Measurements from ENCODE around the gene CHN2.
A peak's percentile ranks its signal among the peaks of the same experiment; 100 is the strongest.

The CHN2 gene

DNA sequence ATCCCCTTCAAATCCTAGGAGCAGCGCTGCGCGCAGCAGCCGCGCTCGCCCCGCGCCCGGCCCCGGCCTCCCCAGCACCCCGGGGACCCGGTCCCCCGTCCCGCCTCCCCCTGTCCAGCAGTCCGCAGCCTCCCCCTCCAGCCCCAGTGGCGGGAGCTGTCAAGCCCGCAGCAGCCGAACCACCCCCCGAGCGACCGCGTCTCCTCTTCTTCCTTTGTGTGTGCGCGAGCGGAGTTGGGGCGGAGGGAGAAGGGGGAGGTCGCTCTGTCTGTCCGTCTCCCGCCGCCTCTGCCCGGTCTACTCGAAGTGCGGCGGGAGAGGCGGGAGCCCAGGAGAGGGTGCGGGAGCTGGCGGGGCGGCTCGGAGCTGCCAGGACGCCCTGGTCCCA lies 375 bp upstream of the CHN2 start:
- under 1% methylated on average over 19 of the region's 40 CpGs for WGBS (ENCODE audit: insufficient coverage)
- Histone ChIP-seq H3K9me3 (ENCODE audit: control extremely low read depth in 1 of 5, control insufficient read depth in 4 of 5, insufficient read depth in 2 of 5, low read depth in 1 of 5, low read length in 4 of 5) (no peaks in the 10 kb centered on the region), H3K27me3 (replicated peaks in 2 of 5; ENCODE audit: control insufficient read depth in 4 of 5, insufficient read depth in 5 of 5, low read length in 4 of 5) (peaks cover 0 to 4% (median 0%) of the 10 kb centered on the region in 5 experiments), H3K4me3 (ENCODE audit: control insufficient read depth in 1 of 7, extremely low read depth in 1 of 7, insufficient read depth in 4 of 7, low read depth in 2 of 7, low read length in 6 of 7) (peak overlapping the region; percentile 66 to 91 (median 83)), H3K27ac (ENCODE audit: insufficient read depth in 1 of 2, low read depth in 1 of 2, low read length in 2 of 2, poor library complexity in 1 of 2, severe bottlenecking in 2 of 2) (no peak overlapping the region), H3K36me3 (ENCODE audit: control insufficient read depth in 4 of 4, insufficient read depth in 4 of 4, low read length in 3 of 4) (no peaks in the 10 kb centered on the region), H3K4me1 (ENCODE audit: control extremely low read depth in 1 of 4, control insufficient read depth in 4 of 4, insufficient read depth in 4 of 4, low read length in 3 of 4) (peaks cover 21 to 46% (median 36%) of the 10 kb centered on the region in 4 experiments)
- CTCF ChIA-PET = interaction anchor here (1.0 kb wide), 1 partner anchor 32 kb away, joined by 3 read pairs; no protein-coding TSS in a partner anchor
- DNase-seq = peak in 2 of 3 donors; percentile 47 to 63
- POLR2A ChIA-PET = no interaction called here

GRCh38 chr7:29196191-29196590 lies 1.6 kb downstream of the CHN2 start:
- WGBS (ENCODE audit: insufficient coverage) = no CpG with 5 or more reads among the region's 4 CpGs
- CTCF ChIA-PET = interaction anchor here (0.7 to 2.4 kb wide), 4 partner anchors 42 to 284 kb away, joined by 3 to 7 read pairs (median 4); no protein-coding TSS in a partner anchor

GRCh38 chr7:29196971-29197595 lies 2.5 kb downstream of the CHN2 start:
- no peak overlapping the region for H3K27ac ChIP-seq (ENCODE audit: insufficient read depth in 1 of 2, low read depth in 1 of 2, low read length in 2 of 2, poor library complexity in 1 of 2, severe bottlenecking in 2 of 2)
- POLR2A ChIA-PET = interaction anchor here (2.1 kb wide), 1 partner anchor 8 kb away, joined by 5 read pairs; no protein-coding TSS in a partner anchor
- H3K4me1 ChIP-seq (ENCODE audit: control extremely low read depth in 1 of 4, control insufficient read depth in 4 of 4, insufficient read depth in 4 of 4, low read length in 3 of 4) = peaks cover 21 to 41% (median 34%) of the 10 kb centered on the region in 4 experiments
- CTCF ChIA-PET = interaction anchor here (0.7 to 2.4 kb wide), 4 partner anchors 41 to 285 kb away, joined by 3 to 7 read pairs (median 4); no protein-coding TSS in a partner anchor
- peaks cover 0 to 4% (median 0%) of the 10 kb centered on the region in 5 experiments for H3K27me3 ChIP-seq (replicated peaks in 2 of 5; ENCODE audit: control insufficient read depth in 4 of 5, insufficient read depth in 5 of 5, low read length in 4 of 5)
- 100% methylated on average over 2 of the region's 3 CpGs for WGBS (ENCODE audit: insufficient coverage)
- H3K9me3 ChIP-seq (ENCODE audit: control extremely low read depth in 1 of 5, control insufficient read depth in 4 of 5, insufficient read depth in 2 of 5, low read depth in 1 of 5, low read length in 4 of 5) = no peaks in the 10 kb centered on the region
- peak in 1 of 3 donors; percentile 43 for DNase-seq
- H3K36me3 ChIP-seq (ENCODE audit: control insufficient read depth in 4 of 4, insufficient read depth in 4 of 4, low read length in 3 of 4) = no peaks in the 10 kb centered on the region
- H3K4me3 ChIP-seq (ENCODE audit: control insufficient read depth in 1 of 7, extremely low read depth in 1 of 7, insufficient read depth in 4 of 7, low read depth in 2 of 7, low read length in 6 of 7) = peak overlapping the region in 3 of 7 experiments; percentile 52 to 91 (median 87)

More at GRCh38 chr7:29196191-29196590, 1.6 kb downstream of the CHN2 start:
- POLR2A ChIA-PET = interaction anchor here (1.2 to 2.1 kb wide), 2 partner anchors 9 to 147 kb away, joined by 3 to 5 read pairs; no protein-coding TSS in a partner anchor
- Histone ChIP-seq H3K27ac (ENCODE audit: insufficient read depth in 1 of 2, low read depth in 1 of 2, low read length in 2 of 2, poor library complexity in 1 of 2, severe bottlenecking in 2 of 2) (no peak overlapping the region), H3K4me3 (ENCODE audit: control insufficient read depth in 1 of 7, extremely low read depth in 1 of 7, insufficient read depth in 4 of 7, low read depth in 2 of 7, low read length in 6 of 7) (peak overlapping the region in 6 of 7 experiments; percentile 52 to 91 (median 81)), H3K4me1 (ENCODE audit: control extremely low read depth in 1 of 4, control insufficient read depth in 4 of 4, insufficient read depth in 4 of 4, low read length in 3 of 4) (peaks cover 21 to 41% (median 34%) of the 10 kb centered on the region in 4 experiments), H3K9me3 (ENCODE audit: control extremely low read depth in 1 of 5, control insufficient read depth in 4 of 5, insufficient read depth in 2 of 5, low read depth in 1 of 5, low read length in 4 of 5) (no peaks in the 10 kb centered on the region), H3K27me3 (replicated peaks in 2 of 5; ENCODE audit: control insufficient read depth in 4 of 5, insufficient read depth in 5 of 5, low read length in 4 of 5) (peaks cover 0 to 4% (median 0%) of the 10 kb centered on the region in 5 experiments), H3K36me3 (ENCODE audit: control insufficient read depth in 4 of 4, insufficient read depth in 4 of 4, low read length in 3 of 4) (no peaks in the 10 kb centered on the region)
- DNase-seq = peak in 2 of 3 donors; percentile 71 to 81

DNA sequence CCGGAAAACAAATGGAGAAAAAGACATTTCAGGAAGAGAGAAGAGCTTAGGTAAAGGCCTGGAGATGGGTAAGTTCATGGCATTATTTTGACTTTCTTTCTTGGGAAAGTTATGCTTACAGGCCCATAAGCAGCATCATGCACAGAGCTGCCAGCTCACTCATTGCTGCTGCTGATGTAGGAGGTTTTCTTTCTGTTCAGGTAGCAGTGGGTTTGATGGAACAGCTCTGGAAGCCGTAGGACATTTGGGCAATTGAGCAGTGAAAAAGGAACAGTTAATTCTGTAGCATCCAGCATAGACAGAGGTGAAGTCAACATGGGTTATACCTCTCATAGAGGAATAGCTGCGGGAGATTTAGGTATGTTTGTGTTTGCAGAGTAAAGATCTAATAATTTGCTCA lies 3.3 kb downstream of the CHN2 start:
- peaks cover 0 to 4% (median 0%) of the 10 kb centered on the region in 5 experiments for H3K27me3 ChIP-seq (replicated peaks in 2 of 5; ENCODE audit: control insufficient read depth in 4 of 5, insufficient read depth in 5 of 5, low read length in 4 of 5)
- POLR2A ChIA-PET = no interaction called here
- H3K9me3 ChIP-seq (ENCODE audit: control extremely low read depth in 1 of 5, control insufficient read depth in 4 of 5, insufficient read depth in 2 of 5, low read depth in 1 of 5, low read length in 4 of 5) = no peaks in the 10 kb centered on the region
- DNase-seq = no peak
- H3K4me1 ChIP-seq (ENCODE audit: control extremely low read depth in 1 of 4, control insufficient read depth in 4 of 4, insufficient read depth in 4 of 4, low read length in 3 of 4) = peaks cover 21 to 37% (median 32%) of the 10 kb centered on the region in 4 experiments
- no peak overlapping the region for H3K4me3 ChIP-seq (ENCODE audit: control insufficient read depth in 1 of 7, extremely low read depth in 1 of 7, insufficient read depth in 4 of 7, low read depth in 2 of 7, low read length in 6 of 7)
- no peaks in the 10 kb centered on the region for H3K36me3 ChIP-seq (ENCODE audit: control insufficient read depth in 4 of 4, insufficient read depth in 4 of 4, low read length in 3 of 4)
- CTCF ChIA-PET = interaction anchor here (0.8 to 3.0 kb wide), 3 partner anchors 8 to 43 kb away, joined by 3 to 10 read pairs (median 3); no protein-coding TSS in a partner anchor
- H3K27ac ChIP-seq (ENCODE audit: insufficient read depth in 1 of 2, low read depth in 1 of 2, low read length in 2 of 2, poor library complexity in 1 of 2, severe bottlenecking in 2 of 2) = no peak overlapping the region
- WGBS (ENCODE audit: insufficient coverage) = 95% methylated on average over 3 of the region's 3 CpGs

DNA sequence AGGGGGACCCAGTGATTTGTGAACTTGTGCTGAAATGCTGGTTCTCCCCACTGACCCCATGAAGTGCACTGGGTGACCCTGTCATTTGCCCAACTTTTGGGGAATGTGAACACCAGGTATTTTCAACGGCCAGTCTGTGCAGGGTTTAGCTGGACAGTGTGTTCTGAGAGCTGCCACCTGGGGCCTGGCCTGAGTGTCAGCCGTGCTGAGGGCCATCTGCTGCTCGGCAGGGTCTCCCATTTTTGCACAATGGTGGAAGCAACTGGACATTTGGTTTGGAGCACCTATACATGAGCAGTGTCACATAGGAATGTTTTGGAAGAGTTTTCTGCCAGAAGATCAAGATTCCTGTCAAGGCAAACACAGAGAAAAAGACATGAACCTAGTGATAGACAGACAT lies 5.2 kb downstream of the CHN2 start:
- no peak for DNase-seq
- CTCF ChIA-PET = interaction anchor here (3.0 kb wide), 1 partner anchor 10 kb away, joined by 10 read pairs; no protein-coding TSS in a partner anchor
- 96% methylated on average over 3 of the region's 3 CpGs for WGBS (ENCODE audit: insufficient coverage)

DNA sequence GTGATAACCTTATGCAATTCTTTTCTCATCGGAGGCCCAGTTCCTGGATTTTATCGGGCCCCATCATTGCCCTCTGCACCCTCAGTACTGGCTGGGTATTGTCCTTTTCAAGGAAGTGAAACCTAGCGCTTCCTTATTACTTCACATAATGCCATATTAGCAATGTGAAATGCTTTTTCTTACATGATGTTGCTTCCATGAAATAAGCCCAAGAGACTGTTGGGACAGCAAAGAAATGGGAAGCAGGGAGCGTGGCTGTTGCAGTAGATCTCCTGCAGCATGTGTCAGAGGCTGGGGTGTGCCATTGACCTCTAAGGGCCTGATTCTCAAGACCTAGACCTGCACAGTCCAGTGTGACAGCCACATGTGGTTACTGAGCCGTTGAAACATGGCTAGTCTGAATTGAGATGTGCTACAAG lies 8.1 kb downstream of the CHN2 start:
- CTCF ChIA-PET = interaction anchor here (1.1 kb wide), 1 partner anchor 109 kb away, joined by 3 read pairs; no protein-coding TSS in a partner anchor
- POLR2A ChIA-PET = interaction anchor here (1.0 kb wide), 1 partner anchor 141 kb away, joined by 4 read pairs; no protein-coding TSS in a partner anchor

More for the DNA sequence above, 5.2 kb downstream of the CHN2 start:
- Histone ChIP-seq H3K36me3 (ENCODE audit: control insufficient read depth in 4 of 4, insufficient read depth in 4 of 4, low read length in 3 of 4) (no peaks in the 10 kb centered on the region), H3K27me3 (replicated peaks in 2 of 5; ENCODE audit: control insufficient read depth in 4 of 5, insufficient read depth in 5 of 5, low read length in 4 of 5) (no peaks in the 10 kb centered on the region), H3K4me1 (ENCODE audit: control extremely low read depth in 1 of 4, control insufficient read depth in 4 of 4, insufficient read depth in 4 of 4, low read length in 3 of 4) (peaks cover 21 to 32% (median 27%) of the 10 kb centered on the region in 4 experiments), H3K9me3 (ENCODE audit: control extremely low read depth in 1 of 5, control insufficient read depth in 4 of 5, insufficient read depth in 2 of 5, low read depth in 1 of 5, low read length in 4 of 5) (no peaks in the 10 kb centered on the region), H3K4me3 (ENCODE audit: control insufficient read depth in 1 of 7, extremely low read depth in 1 of 7, insufficient read depth in 4 of 7, low read depth in 2 of 7, low read length in 6 of 7) (no peak overlapping the region), H3K27ac (ENCODE audit: insufficient read depth in 1 of 2, low read depth in 1 of 2, low read length in 2 of 2, poor library complexity in 1 of 2, severe bottlenecking in 2 of 2) (no peak overlapping the region)
- POLR2A ChIA-PET = no interaction called here

More for the DNA sequence above, 8.1 kb downstream of the CHN2 start:
- no peak for DNase-seq
- Histone ChIP-seq H3K36me3 (ENCODE audit: control insufficient read depth in 4 of 4, insufficient read depth in 4 of 4, low read length in 3 of 4) (no peaks in the 10 kb centered on the region), H3K4me3 (ENCODE audit: control insufficient read depth in 1 of 7, extremely low read depth in 1 of 7, insufficient read depth in 4 of 7, low read depth in 2 of 7, low read length in 6 of 7) (no peak overlapping the region), H3K27ac (ENCODE audit: insufficient read depth in 1 of 2, low read depth in 1 of 2, low read length in 2 of 2, poor library complexity in 1 of 2, severe bottlenecking in 2 of 2) (no peak overlapping the region), H3K9me3 (ENCODE audit: control extremely low read depth in 1 of 5, control insufficient read depth in 4 of 5, insufficient read depth in 2 of 5, low read depth in 1 of 5, low read length in 4 of 5) (no peaks in the 10 kb centered on the region), H3K4me1 (ENCODE audit: control extremely low read depth in 1 of 4, control insufficient read depth in 4 of 4, insufficient read depth in 4 of 4, low read length in 3 of 4) (peaks cover 0 to 12% (median 9%) of the 10 kb centered on the region in 4 experiments), H3K27me3 (replicated peaks in 2 of 5; ENCODE audit: control insufficient read depth in 4 of 5, insufficient read depth in 5 of 5, low read length in 4 of 5) (no peaks in the 10 kb centered on the region)
- 100% methylated on average over 3 of the region's 5 CpGs for WGBS (ENCODE audit: insufficient coverage)

All from common myeloid progenitor, CD34-positive (primary cell).